HepG2 (cell line): ENCODE results near the gene OGG1. TPM values are rescaled to one million over a fixed set of nuclear protein-coding genes. Genes with fewer than 3 reads are reported as not detected.
A peak's percentile ranks its signal among the peaks of the same experiment; 100 is the strongest.

ENCODE experiments used
- HDAC2 ChIP-seq: sonication (generic); formaldehyde crosslinking; IDR thresholded peaks from 2 replicates; pipeline ENCODE4 v1.4.0; 2020; ENCODE audit warnings: missing genetic modification reagents
- POLR2AphosphoS5 ChIP-seq: IDR thresholded peaks from 2 replicates; pipeline ENCODE4 v1.6.1; 2012; ENCODE audit warnings: low read depth, low read length
- SRSF9 ChIP-seq: fragments of 200-400 bp; formaldehyde crosslinking; IDR thresholded peaks from 2 replicates; pipeline ENCODE4 v1.6.1; 2018; ENCODE audit warnings: borderline replicate concordance, mild to moderate bottlenecking, low read depth, low read length; ENCODE audit not compliant: insufficient read depth, poor library complexity, severe bottlenecking
- SSRP1 ChIP-seq: IDR thresholded peaks from 2 replicates; pipeline ENCODE4 v1.6.1; 2016; ENCODE audit warnings: control low read depth
- TBX2 ChIP-seq: sonication (generic); formaldehyde crosslinking; IDR thresholded peaks from 2 replicates; pipeline ENCODE4 v1.5.0; 2020; ENCODE audit warnings: missing genetic modification reagents, mild to moderate bottlenecking, borderline replicate concordance
- XBP1 ChIP-seq: sonication (generic); formaldehyde crosslinking; IDR thresholded peaks from 2 replicates; pipeline ENCODE4 v1.5.0; 2020; ENCODE audit warnings: missing genetic modification reagents
- ZBTB2 ChIP-seq: sonication (generic); formaldehyde crosslinking; IDR thresholded peaks from 2 replicates; pipeline ENCODE4 v1.8.0; 2022; ENCODE audit warnings: low read depth, missing genetic modification reagents
- ZFP37 ChIP-seq: sonication (generic); formaldehyde crosslinking; IDR thresholded peaks from 2 replicates; pipeline ENCODE4 v1.4.0; 2020; ENCODE audit warnings: missing genetic modification reagents, borderline replicate concordance
- ZNF205 ChIP-seq: IDR thresholded peaks from 2 replicates; pipeline ENCODE4 v1.6.1; 2018; ENCODE audit warnings: missing biosample characterization, missing genetic modification reagents
- ZNF264 ChIP-seq: sonication (generic); formaldehyde crosslinking; IDR thresholded peaks from 2 replicates; pipeline ENCODE4 v1.4.0; 2020; ENCODE audit warnings: missing genetic modification reagents
- ZNF788 ChIP-seq: sonication (generic); formaldehyde crosslinking; IDR thresholded peaks from 2 replicates; pipeline ENCODE4 v1.5.0; 2020; ENCODE audit warnings: mild to moderate bottlenecking, missing genetic modification reagents, borderline replicate concordance
- polyA plus RNA-seq, 8 experiments: library from polyadenylated mRNA; depleted of rRNA in 3 of 8; stranded (reverse) in 7 of 8; unstranded in 1 of 8; fragments of >200 nt; fragmentation: Illumina TruSeq in 4 of 8; extraction: Trizol in 4 of 8; gene quantifications; 2 replicates each; pipeline versions ENCODE4 v1.2.1 to v1.2.3, GENCODE V29; 2011 to 2016; ENCODE audit warnings: low read depth in 4 of 8, missing spikeins in 1 of 8, mixed read lengths in 1 of 8; ENCODE audit not compliant: insufficient read depth in 1 of 8
- total RNA-seq, 5 experiments: library from RNA; depleted of rRNA; stranded (reverse); fragments of >200 nt; fragmentation: Illumina TruSeq; extraction: Trizol; gene quantifications; 2 replicates each; pipeline ENCODE4 v1.2.3, GENCODE V29; 2016; ENCODE audit warnings: low read depth in 1 of 5
- TF ChIP-seq, protein P1 (sequence below): sonication (generic); formaldehyde crosslinking; IDR thresholded peaks from 2 replicates; pipeline ENCODE4 v1.5.0; 2020; ENCODE audit warnings: missing genetic modification reagents

OGG1 gene
- total and polyA plus RNA-seq, 2 of the 13 experiments (the other 11 are each of a cell fraction or from before 2014, with no cell fraction given), result 28.7 to 33.2 TPM

- TF ChIP-seq XBP1 (CRISPR knock-in tag), result no peak
- TF ChIP-seq, protein P1, sequence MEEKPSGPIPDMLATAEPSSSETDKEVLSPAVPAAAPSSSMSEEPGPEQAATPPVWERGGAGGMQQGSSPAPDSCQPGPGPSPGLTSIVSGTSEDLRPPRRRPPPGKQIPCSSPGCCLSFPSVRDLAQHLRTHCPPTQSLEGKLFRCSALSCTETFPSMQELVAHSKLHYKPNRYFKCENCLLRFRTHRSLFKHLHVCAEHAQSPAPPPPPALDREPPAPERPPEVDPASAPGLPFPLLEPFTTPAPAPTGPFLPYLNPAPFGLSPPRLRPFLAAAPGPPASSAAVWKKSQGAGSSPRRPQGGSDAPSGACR (CRISPR knock-in tag), result no peak
- no peak for TF ChIP-seq ZFP37 (CRISPR knock-in tag)
- peak; percentile 55; the same call in 1 of the 2 replicates for TF ChIP-seq ZNF788 (CRISPR knock-in tag)
- TF ChIP-seq POLR2AphosphoS5, result peak; percentile 21; the same call in 1 of the 2 replicates
- peak; percentile 59; the same call in 1 of the 2 replicates for TF ChIP-seq TBX2 (CRISPR knock-in tag)
- TF ChIP-seq ZNF205 (CRISPR knock-in tag), result no peak
- peak; percentile 35; the same call in 1 of the 2 replicates for TF ChIP-seq HDAC2 (CRISPR knock-in tag)
- TF ChIP-seq SSRP1 (CRISPR knock-in tag), result no peak
- no peak for TF ChIP-seq ZBTB2 (CRISPR knock-in tag)
- TF ChIP-seq ZNF264 (CRISPR knock-in tag), result no peak
- TF ChIP-seq SRSF9, result no peak
These were observed 18.5 kb downstream of the OGG1 start (continued) for GRCh38 chr3:9768141-9768775.
